Measurements from ENCODE around the gene MPND. TPM values are rescaled to one million over a fixed set of nuclear protein-coding genes. Genes with fewer than 3 reads are reported as not detected.

Gene MPND
- total and polyA plus RNA-seq, 2 of the 13 experiments (the other 11 are each of a cell fraction or from before 2014, with no cell fraction given): 10.8 to 15.8 TPM

GRCh38 chr19:4310247-4311121 is 32.9 kb upstream of the MPND start (continued):
- TF ChIP-seq FOXA1 (IDR thresholded peaks at IDR 0.05) (no peak), FOXA1 (CRISPR knock-in tag; IDR thresholded peaks at IDR 0.05) (peak; percentile 75), RXRA (CRISPR knock-in tag; IDR thresholded peaks at IDR 0.05) (peak; percentile 94), FOSL2 (CRISPR knock-in tag; IDR thresholded peaks at IDR 0.05) (peak; percentile 99), ZNF709 (CRISPR knock-in tag; IDR thresholded peaks at IDR 0.05) (no peak), KDM6A (CRISPR knock-in tag; IDR thresholded peaks at IDR 0.05; ENCODE audit: low read depth) (peak; percentile 95), MED1 (CRISPR knock-in tag; IDR thresholded peaks at IDR 0.05) (peak; percentile 94), ZNF17 (CRISPR knock-in tag; IDR thresholded peaks at IDR 0.05) (no peak), LCORL (IDR thresholded peaks at IDR 0.05) (no peak), LCORL (CRISPR knock-in tag; IDR thresholded peaks at IDR 0.05) (peak; percentile 82), ZNF256 (CRISPR knock-in tag; conservative IDR thresholded peaks at IDR 0.05) (no peak), ZSCAN12 (CRISPR knock-in tag; IDR thresholded peaks at IDR 0.05) (0 out of 2 replicates have a peak, but pooled peaks have one; percentile 59), ZNF691 (CRISPR knock-in tag; IDR thresholded peaks at IDR 0.05; ENCODE audit: borderline replicate concordance, low read depth) (peak; percentile 92; the same call in 1 of the 2 replicates), ZNF121 (CRISPR knock-in tag; IDR thresholded peaks at IDR 0.05) (peak; percentile 72), ZNF563 (CRISPR knock-in tag; IDR thresholded peaks at IDR 0.05) (peak; percentile 67; the same call in 1 of the 2 replicates), IRX3 (CRISPR knock-in tag; IDR thresholded peaks at IDR 0.05; ENCODE audit: borderline replicate concordance, low read depth) (no peak), HNRNPUL1 (IDR thresholded peaks at IDR 0.05; ENCODE audit: low read depth, low read length) (no peak), ATF1 (CRISPR knock-in tag; IDR thresholded peaks at IDR 0.05) (no peak), MYC (CRISPR knock-in tag; IDR thresholded peaks at IDR 0.05; ENCODE audit: borderline replicate concordance) (peak; percentile 93), KMT2B (CRISPR knock-in tag; IDR thresholded peaks at IDR 0.05) (peak; percentile 76), CHCHD3 (CRISPR knock-in tag; IDR thresholded peaks at IDR 0.05) (no peak), ZNF879 (CRISPR knock-in tag; IDR thresholded peaks at IDR 0.05) (no peak), FOSL1 (CRISPR knock-in tag; IDR thresholded peaks at IDR 0.05; ENCODE audit: borderline replicate concordance) (peak; percentile 91), PPARG (CRISPR knock-in tag; conservative IDR thresholded peaks at IDR 0.05) (peak; percentile 87), IRF2 (CRISPR knock-in tag; IDR thresholded peaks at IDR 0.05) (peak; percentile 91), ZNF713 (CRISPR knock-in tag; IDR thresholded peaks at IDR 0.05) (no peak), AKAP8 (CRISPR knock-in tag; IDR thresholded peaks at IDR 0.05) (no peak), HOXD1 (CRISPR knock-in tag; IDR thresholded peaks at IDR 0.05) (0 out of 2 replicates have a peak, but pooled peaks have one; percentile 21), ZNF205 (CRISPR knock-in tag; IDR thresholded peaks at IDR 0.05) (peak; percentile 52; the same call in 1 of the 2 replicates), ZNF276 (CRISPR knock-in tag; IDR thresholded peaks at IDR 0.05; ENCODE audit: low read depth) (0 out of 2 replicates have a peak, but pooled peaks have one; percentile 20), ETV6 (CRISPR knock-in tag; conservative IDR thresholded peaks at IDR 0.05) (no peak; the same call in 1 of the 2 replicates)

All from HepG2 (cell line).